HG02884 (cell line): Measurements from ENCODE around the gene SNX20.

Source experiments
- ATAC-seq: cut with Tn5 transposase; IDR thresholded peaks from one replicate; pipeline ENCODE4 v1.9.1; 2021; ENCODE audit warnings: mild to moderate bottlenecking, moderate library complexity; ENCODE audit not compliant: unreplicated experiment

Gene SNX20

GRCh38 chr16:50705436-50706110, 24.5 kb upstream of the SNX20 start:
- no peak for ATAC-seq

GRCh38 chr16:50704245-50704644, 23.1 kb upstream of the SNX20 start:
- no peak for ATAC-seq

- no peak for ATAC-seq
Observed at GRCh38 chr16:50702725-50703124, 21.6 kb upstream of the SNX20 start.

- ATAC-seq = no peak
Observed at GRCh38 chr16:50699326-50700159, 18.4 kb upstream of the SNX20 start.

- ATAC-seq = peak; percentile 55
Observed at GRCh38 chr16:50697881-50698767, 17.0 kb upstream of the SNX20 start.

- ATAC-seq = no peak
Observed at GRCh38 chr16:50697421-50697715, 16.3 kb upstream of the SNX20 start.

GRCh38 chr16:50696575-50697420, 15.7 kb upstream of the SNX20 start:
- no peak for ATAC-seq

- no peak for ATAC-seq
Observed at GRCh38 chr16:50696126-50696525, 15.0 kb upstream of the SNX20 start.

- ATAC-seq = no peak
Observed at GRCh38 chr16:50695017-50696000, 14.2 kb upstream of the SNX20 start.

- ATAC-seq = no peak
Observed at GRCh38 chr16:50694206-50694605, 13.1 kb upstream of the SNX20 start.

- ATAC-seq = no peak
Observed at GRCh38 chr16:50692999-50693781, 12.1 kb upstream of the SNX20 start, which contains the start of gene NOD2. Gene NOD2, plus strand, starts transcription at chr16:50693606. Its CDS starts 5,890 bp downstream, at chr16:50699496.

- ATAC-seq = no peak
Observed at GRCh38 chr16:50692644-50692998, 11.5 kb upstream of the SNX20 start.

GRCh38 chr16:50690177-50690576, 9.1 kb upstream of the SNX20 start:
- no peak for ATAC-seq

GRCh38 chr16:50688867-50689266, 7.8 kb upstream of the SNX20 start:
- ATAC-seq = no peak

- no peak for ATAC-seq
Observed at GRCh38 chr16:50688083-50688482, 7.0 kb upstream of the SNX20 start.

- no peak for ATAC-seq
Observed at GRCh38 chr16:50685462-50686063, 4.5 kb upstream of the SNX20 start.

GRCh38 chr16:50684823-50685461, 3.8 kb upstream of the SNX20 start:
- ATAC-seq = no peak
